Measurements from ENCODE around the gene COL17A1.

Gene COL17A1

DNA sequence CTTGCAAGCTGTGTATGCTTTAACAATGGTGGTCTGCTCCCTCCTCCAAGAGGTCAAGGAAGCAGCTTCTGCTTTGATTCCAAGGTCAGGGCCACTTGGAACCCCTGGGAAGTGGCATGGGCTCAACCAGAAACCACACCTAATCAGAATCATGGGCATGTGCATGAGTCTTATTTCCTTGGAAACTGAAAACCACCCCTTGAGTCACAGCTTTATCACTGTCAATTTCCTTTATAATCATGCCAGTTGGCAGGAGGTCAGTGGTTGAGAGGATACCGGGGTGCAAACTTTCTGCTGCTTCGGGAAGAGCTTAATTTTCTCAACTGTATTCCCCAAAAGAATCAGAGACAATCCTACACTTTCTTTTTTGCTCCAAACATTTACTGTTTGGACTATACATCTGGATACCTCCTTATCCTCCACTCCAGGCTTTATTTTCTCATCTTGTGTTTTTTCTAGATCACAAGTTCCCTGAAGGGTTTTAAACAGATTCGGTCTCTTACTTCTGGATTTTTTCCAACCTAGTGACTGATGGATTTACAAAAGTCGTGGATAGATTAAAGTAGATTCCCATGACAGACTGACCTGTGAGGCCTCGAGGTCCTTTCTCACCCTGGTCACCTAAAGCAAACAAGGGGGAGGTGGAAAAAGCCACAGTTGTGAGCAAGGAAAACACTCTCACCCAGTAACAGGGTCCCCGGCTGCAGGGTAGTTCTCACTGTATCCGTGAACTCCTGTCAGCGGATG, 36.0 kb downstream of the COL17A1 start:
- peak; percentile 21 for DNase-seq

DNA sequence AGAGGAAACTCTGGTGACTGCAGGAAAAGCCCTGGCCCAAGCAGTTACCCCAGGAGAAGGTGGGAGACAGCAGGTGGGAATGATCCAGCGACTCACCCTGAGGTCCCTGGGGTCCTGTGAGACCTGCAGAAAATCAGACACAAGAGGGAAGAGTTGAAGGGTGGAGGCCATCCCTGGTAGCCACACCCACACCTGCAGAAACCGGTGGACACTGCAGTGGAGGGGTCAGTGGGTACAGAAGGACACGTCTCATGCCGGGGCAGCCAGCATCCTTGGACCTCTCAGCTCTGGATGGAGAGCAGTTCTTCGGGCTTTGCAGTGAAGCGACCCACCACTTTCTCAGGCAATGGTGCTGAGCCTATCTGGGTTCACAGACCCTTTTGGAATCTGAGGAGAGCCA, 39.0 kb downstream of the COL17A1 start:
- DNase-seq = no peak

DNA sequence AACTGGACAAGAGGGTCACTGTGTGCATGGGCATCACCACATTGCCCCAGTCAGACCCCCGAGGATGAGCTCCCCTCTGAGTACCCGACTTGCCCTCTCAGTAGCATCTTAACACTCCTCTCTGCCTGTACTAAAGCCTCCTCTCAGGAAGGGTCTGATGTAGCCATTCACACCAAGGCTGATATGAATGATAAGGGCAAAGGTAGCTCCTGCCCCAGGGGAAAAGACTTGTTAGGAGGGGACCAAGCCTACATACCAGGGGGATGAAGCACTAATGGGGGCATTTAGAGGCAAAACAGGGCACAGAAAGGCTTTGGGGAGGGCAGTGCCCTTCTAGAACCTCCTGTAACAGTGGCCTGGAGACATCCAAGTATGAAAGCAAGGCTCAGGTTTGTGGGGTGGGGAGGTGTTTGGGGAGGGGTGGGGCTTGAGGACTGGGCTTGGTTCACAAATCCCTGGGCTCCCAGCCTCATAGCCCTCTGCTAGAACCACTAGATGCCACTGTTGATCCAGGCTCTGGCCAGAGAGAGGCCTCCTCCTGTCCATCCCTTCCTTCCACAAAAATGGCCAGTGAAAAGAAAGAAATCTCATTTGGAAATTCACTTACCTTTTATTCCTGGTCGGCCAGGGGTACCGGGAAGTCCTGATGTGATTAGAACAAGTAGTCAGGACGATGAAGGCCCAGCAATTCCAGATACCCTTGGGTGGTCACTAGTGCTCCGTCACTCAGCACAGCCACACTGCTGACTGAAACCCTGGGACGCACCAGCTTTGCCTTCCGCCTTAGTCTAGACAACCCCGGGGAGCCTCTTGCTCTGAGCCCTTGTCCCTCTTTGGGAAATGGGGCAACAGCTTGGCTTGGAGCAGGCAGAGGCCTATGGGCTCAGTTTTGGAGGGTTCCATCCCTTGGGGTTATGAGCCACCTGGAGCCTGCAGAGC, 40.3 kb downstream of the COL17A1 start:
- DNase-seq = peak; percentile 57

GRCh38 chr10:104043854-104044253, 41.8 kb downstream of the COL17A1 start:
- DNase-seq = no peak

- DNase-seq = no peak
Measured at GRCh38 chr10:104043185-104043830, 42.4 kb downstream of the COL17A1 start.

DNA sequence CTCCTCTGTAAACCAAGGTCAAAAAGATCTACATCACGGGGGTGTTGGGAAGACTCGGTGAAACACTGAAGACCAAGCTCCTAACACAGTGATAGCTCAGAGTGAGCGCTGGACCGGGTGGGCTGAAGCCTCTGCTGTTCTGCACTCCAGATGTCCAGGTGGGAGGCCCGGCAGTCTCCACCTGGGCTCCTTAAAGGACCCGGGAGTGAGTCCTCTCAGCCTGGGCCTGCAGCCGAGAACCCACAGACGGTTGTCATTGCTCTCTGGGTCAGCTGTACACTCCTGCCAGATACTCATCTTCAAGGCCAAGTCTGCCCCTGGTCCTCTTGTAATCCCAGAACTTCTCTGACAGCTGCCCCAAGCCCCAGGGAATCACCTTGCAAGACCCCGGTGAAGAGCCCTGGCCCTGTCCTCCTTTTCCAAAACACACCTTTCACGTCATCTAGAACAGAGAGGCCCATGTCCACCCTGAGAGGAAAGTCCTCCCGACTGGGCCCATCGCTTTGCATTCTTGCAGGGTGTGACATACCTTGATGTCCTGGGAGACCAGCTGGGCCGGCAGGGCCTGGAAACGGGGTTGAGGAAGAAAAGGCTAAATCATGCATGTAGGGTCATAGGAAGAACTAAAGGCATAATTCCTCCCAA, 43.7 kb downstream of the COL17A1 start:
- DNase-seq = no peak

GRCh38 chr10:104040862-104041789, 44.6 kb downstream of the COL17A1 start:
- DNase-seq = no peak

GRCh38 chr10:104040382-104040781, 45.3 kb downstream of the COL17A1 start:
- DNase-seq = no peak

DNA sequence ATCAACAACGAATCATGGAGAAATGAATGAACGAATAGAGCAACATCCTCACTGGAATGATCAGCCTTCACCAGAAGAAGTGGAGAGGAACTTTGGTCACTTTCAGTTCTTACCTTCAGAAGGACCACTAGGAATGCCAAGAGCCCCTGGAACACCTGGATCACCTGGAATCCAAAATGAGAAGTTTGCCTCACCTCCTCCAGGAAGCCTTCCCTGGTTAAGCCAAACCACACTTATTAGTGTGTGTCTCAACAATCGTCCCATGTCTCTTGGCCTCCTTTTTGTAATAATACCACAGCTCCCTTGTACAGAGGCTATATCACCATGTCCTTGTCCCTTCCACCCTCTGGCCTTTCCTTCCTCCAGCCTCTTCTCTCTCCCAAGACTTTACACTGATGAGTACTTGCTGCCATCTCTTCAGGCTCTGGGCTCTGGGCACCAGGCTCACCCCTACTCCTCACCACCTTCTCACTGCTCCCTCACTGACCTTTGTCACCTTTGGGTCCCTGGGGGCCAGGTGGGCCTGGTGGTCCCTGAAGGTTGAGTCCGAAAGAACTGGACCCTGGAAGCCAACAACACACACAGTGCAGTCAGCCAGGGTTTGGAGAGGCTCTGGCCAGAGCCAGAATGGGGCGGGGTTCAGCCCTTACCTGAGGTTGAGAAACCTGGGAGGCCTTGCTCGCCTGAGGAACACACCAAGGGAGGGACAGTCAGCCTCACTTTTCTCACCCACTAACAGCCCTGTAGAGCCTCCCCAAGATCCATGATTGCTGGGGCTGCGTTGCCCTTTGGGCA, 46.5 kb downstream of the COL17A1 start:
- DNase-seq = no peak

- no peak for DNase-seq
Measured at GRCh38 chr10:104038537-104038936, 47.1 kb downstream of the COL17A1 start.

- no peak for DNase-seq
Measured at GRCh38 chr10:104037261-104037951, 48.3 kb downstream of the COL17A1 start.

DNA sequence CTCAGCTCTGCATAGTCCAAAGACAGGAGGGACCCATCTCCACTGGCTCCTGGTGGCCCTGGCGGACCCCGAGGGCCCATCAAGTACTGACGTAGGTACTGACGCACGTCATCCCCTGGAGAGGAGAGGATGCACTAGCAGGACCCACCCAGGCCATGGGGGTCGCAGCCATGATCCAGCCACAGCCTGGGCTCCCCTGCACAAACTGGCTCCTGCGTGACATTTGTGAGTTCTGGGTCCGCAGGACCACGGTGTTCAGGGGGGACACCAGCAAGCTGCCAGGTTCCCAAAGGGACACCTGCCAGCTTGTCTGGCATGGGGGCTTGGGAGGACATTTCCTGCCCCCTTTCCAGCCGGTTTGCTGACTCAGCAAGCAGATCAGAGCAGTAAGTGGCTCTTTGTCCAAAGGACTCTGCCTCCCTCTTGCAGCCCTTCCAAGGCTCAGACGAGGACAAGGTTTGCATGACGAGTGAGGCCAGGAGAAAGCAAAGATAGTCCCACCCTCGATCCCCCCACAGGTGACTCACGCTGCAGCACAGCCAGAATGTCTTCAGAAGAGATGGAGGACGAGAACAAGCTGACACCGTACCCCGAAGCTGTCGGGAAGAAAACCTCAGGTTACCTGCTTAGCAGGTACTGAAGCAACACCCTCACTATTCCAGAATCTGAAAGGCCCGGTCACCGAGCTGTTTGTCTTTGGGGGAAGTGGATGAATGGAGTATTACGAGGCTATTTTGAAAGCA, 49.0 kb downstream of the COL17A1 start:
- DNase-seq = no peak

GRCh38 chr10:104036069-104036384, 49.7 kb downstream of the COL17A1 start:
- DNase-seq = no peak

GRCh38 chr10:104035194-104036068, 50.2 kb downstream of the COL17A1 start:
- DNase-seq = no peak

DNA sequence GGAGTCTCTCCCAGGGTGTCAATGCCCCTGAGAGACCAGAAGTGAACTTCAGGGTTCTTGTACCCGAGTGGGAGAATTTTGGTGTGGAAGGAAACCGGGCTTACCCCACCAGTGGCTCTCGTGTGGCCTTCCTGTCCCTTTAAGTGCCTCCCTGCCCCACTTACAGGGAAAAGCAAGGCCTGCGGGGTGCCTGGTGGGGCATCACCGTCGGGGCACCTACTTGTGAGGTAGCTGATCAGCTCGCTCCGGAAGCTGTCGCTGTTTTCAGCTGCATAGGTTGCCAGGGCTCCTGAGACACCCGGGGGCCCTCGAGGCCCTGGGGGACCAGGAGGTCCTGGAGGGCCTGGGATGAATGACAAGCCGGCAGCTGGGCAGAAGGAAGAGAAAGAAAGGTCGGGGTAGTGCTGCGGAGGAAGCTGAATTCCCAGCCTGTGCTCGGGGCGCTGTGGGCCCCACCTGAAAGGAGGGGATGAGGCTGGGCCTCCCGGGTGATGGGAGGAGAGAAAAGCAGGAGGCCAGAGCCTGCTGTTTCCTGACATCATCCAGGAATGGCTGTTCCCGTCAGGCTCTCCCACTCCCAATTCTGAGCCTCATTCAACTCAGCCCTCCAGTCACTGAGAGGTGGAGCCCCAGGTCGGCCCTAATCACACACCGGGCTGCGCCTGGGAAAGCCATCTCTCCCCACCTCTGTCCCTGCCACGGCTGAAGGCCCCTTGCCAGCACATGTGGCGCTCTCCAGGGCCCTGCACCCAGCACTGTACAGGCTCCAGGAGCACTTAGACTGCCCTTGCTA, 51.1 kb downstream of the COL17A1 start:
- DNase-seq = no peak

- no peak for DNase-seq
Measured at GRCh38 chr10:104033966-104034365, 51.7 kb downstream of the COL17A1 start.

DNA sequence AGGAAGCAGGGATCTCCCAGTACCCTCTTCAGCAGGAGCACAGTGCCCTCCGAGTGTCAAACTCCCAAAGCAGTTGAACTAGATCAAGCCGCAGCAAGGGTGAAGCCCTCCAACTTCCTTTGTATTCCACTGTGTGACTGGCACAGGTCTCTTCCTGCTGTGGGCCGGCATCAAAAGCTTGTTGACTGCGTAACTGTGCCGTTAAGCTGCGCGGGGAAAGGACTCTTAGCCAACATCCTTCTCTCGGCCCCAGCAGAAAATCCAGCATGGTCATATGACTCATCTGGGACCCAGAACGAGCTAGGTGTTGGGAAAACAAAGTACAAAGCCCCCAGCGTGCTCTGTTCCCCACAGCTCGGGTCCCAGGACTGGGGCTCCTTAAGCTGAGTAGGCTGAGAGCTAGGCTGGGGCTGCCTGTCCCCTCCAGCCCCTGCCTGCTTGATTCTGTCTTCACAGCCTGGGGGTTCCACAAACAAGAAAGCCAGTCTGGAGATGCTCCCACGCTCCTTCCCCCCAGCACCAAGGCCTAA, 52.2 kb downstream of the COL17A1 start:
- DNase-seq = no peak

Data from suppressor macrophage treated with lipopolysaccharide for 4 hours (primary cell).